OCI-LY7 (cell line): ENCODE measurements around the gene ZNF586. TPM values are rescaled to one million over a fixed set of nuclear protein-coding genes. Genes with fewer than 3 reads are reported as not detected.
"Not testable (repeated sequence)": the region's sequence is repeated elsewhere in the genome, so short reads cannot be mapped to it uniquely, and the experiment has no call there.

Experiments
- BruUV-seq: library from RNA; stranded (reverse); fragments of 400-500 nt; replicated peaks from 2 replicates; lab custom pipeline; 2021; lab: Mats Ljungman, UMichigan
- CTCF ChIA-PET: fragments of 300-600 bp; sonication (Branson Sonifier 250); formaldehyde crosslinking; loops from one replicate; lab custom pipeline; 2022; ENCODE audit warnings: antibody characterized with exemption; ENCODE audit not compliant: unreplicated experiment; lab: Charles Lee
- POLR2A ChIA-PET: fragments of 300-600 bp; sonication (Branson Sonifier 250); formaldehyde crosslinking; loops from one replicate; lab custom pipeline; 2022; ENCODE audit warnings: antibody characterized with exemption; lab: Charles Lee
- DNase-seq: peaks from one replicate; pipeline ENCODE4 v3.0.0-alpha.2; 2015; ENCODE audit warnings: low spot score
- H2AFZ ChIP-seq: fragments of 200-600 bp; sonication (generic), shearing (Covaris generic); 2 replicates; pipeline ENCODE4 v1.6.1; 2014; ENCODE audit warnings: mild to moderate bottlenecking, antibody characterized with exemption, low read length, moderate library complexity
- H3K27ac ChIP-seq: fragments of 200-600 bp; sonication (generic); 2 replicates; pipeline ENCODE4 v1.5.1; 2014; ENCODE audit warnings: mixed run types, low read depth, mild to moderate bottlenecking, moderate library complexity, low read length, inconsistent platforms; ENCODE audit not compliant: poor library complexity, severe bottlenecking
- H3K36me3 ChIP-seq: fragments of 200-600 bp; sonication (generic); 2 replicates; pipeline ENCODE4 v1.6.1; 2014; ENCODE audit warnings: mild to moderate bottlenecking, antibody characterized with exemption, low read length, moderate library complexity, mixed read lengths; ENCODE audit not compliant: insufficient read depth
- H3K4me1 ChIP-seq: fragments of 200-600 bp; sonication (generic); 2 replicates; pipeline ENCODE4 v1.5.1; 2014; ENCODE audit warnings: mild to moderate bottlenecking, low read length; ENCODE audit not compliant: insufficient read depth, poor library complexity, severe bottlenecking
- H3K4me2 ChIP-seq: fragments of 200-600 bp; sonication (generic); 2 replicates; pipeline ENCODE4 v1.6.1; 2014; ENCODE audit warnings: mild to moderate bottlenecking, low read length
- H3K4me3 ChIP-seq: fragments of 200-600 bp; sonication (generic); 2 replicates; pipeline ENCODE4 v1.5.1; 2014; ENCODE audit warnings: mild to moderate bottlenecking, low read depth, low read length; ENCODE audit not compliant: poor library complexity, severe bottlenecking
- H3K79me2 ChIP-seq: fragments of 200-600 bp; sonication (generic); 2 replicates; pipeline ENCODE4 v1.6.1; 2016; ENCODE audit warnings: low read depth, mild to moderate bottlenecking, low read length, moderate library complexity, mixed read lengths; ENCODE audit not compliant: insufficient read depth
- H3K9me2 ChIP-seq: fragments of 200-600 bp; sonication (generic); 2 replicates; pipeline ENCODE4 v1.6.1; 2016; ENCODE audit warnings: mild to moderate bottlenecking, low read length, mixed read lengths; ENCODE audit not compliant: insufficient read depth
- H3K9me3 ChIP-seq: fragments of 200-600 bp; sonication (generic); 2 replicates; pipeline ENCODE4 v1.6.1; 2014; ENCODE audit warnings: mild to moderate bottlenecking, mixed run types, low read length, mixed read lengths
- H4K20me1 ChIP-seq: fragments of 200-600 bp; sonication (generic); 2 replicates; pipeline ENCODE4 v1.6.1; 2014; ENCODE audit warnings: mild to moderate bottlenecking, antibody characterized with exemption, low read length, moderate library complexity, mixed read lengths; ENCODE audit not compliant: insufficient read depth
- CTCF ChIP-seq: fragments of 200-600 bp; sonication (generic); conservative IDR thresholded peaks from 2 replicates; pipeline ENCODE4 v1.5.1; 2014; ENCODE audit warnings: mild to moderate bottlenecking, antibody characterized with exemption, low read length, moderate library complexity, mixed read lengths
- EZH2phosphoT487 ChIP-seq: fragments of 200-600 bp; sonication (generic); IDR thresholded peaks from 2 replicates; pipeline ENCODE4 v1.6.1; 2018; ENCODE audit warnings: low read depth, borderline replicate concordance, mild to moderate bottlenecking, mixed run types, antibody characterized with exemption, low read length, moderate library complexity, mixed read lengths
- intact Hi-C: fragments of 100-400 bp; cut with micrococcal nuclease; formaldehyde crosslinking; loops from one replicate; pipeline ENCODE4 v1.10.0; 2022; ENCODE audit not compliant: unreplicated experiment
- total RNA-seq, 2 experiments: library from RNA; depleted of rRNA in 1 of 2; stranded (reverse); fragments of >200 nt in 1 of 2; shearing (Covaris generic) in 1 of 2; gene quantifications; 2 replicates each; pipeline ENCODE4 v1.2.3, GENCODE V29; 2014 to 2022

Gene ZNF586
- total RNA-seq, 2 experiments from 2014 or later, result 19.7 to 25.2 TPM

DNA sequence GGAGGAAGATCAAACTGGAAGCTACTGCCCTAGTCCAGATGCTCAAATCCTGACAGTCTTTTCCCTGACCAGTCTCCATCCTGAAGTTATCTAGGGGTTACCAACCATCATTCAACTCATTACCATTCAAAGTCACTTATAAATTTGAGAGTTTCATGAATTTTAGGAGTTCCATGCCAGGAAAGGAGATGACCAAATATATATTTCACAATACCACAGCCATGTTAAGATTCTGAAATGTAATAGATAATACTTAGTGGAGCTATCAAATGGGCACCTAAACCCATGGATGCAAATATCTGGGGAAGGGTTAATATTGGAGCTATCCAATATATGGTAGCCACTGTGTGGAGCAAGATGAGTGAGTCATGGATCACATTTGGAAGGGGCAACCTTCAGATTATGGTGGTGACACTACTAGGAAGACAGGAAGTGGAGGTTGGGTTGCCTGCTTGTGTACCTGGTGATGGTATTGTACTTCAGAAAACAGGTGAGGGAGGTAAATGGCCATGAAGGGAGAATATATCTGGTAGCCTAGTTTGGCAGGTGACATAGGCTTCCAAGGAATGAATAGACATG is 18.7 kb downstream of the ZNF586 start:
- Histone ChIP-seq H3K4me1 (no peaks in the 10 kb centered on the region), H3K4me2 (no peak overlapping the region), H2AFZ (no peak overlapping the region), H3K36me3 (peaks cover 63% of the 10 kb centered on the region), H3K9me2 (no peaks in the 10 kb centered on the region), H3K27ac (no peak overlapping the region), H3K79me2 (peaks cover 11% of the 10 kb centered on the region; the same call in 1 of the 2 replicates), H3K9me3 (no peaks in the 10 kb centered on the region), H4K20me1 (no peaks in the 10 kb centered on the region), H3K4me3 (no peak overlapping the region)
- TF ChIP-seq CTCF (no peak), EZH2phosphoT487 (no peak)
- intact Hi-C loops, result no loop called here
- DNase-seq, result no peak
- no TSS peak for BruUV-seq
- ChIA-PET CTCF (no interaction called here), POLR2A (interaction anchor here (0.6 kb wide), 1 partner anchor 187 kb away, joined by 3 read pairs; no protein-coding TSS in a partner anchor)

DNA sequence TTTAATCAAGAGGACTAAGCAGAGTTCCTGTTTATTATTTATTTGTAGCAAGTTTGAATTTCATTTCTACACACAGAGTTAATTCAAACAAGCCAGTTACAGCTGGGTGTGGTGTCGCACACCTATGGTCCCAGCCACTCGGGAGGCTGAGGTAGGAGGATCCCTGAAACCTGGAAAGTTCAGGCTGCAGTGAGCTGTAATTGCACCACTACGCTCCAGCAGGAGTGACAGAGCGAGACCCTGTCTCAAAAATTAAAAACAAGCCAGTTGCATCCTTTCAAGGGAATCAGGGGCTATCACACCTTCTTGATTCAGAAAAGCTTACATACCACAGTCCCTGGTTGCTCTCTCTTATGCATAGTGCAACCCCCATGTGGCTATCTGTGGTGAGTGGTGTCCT is 19.8 kb downstream of the ZNF586 start:
- TF ChIP-seq CTCF (no peak), EZH2phosphoT487 (no peak)
- peaks cover 63% of the 10 kb centered on the region for H3K36me3 ChIP-seq
- intact Hi-C loops, result no loop called here
- no peaks in the 10 kb centered on the region for H4K20me1 ChIP-seq
- H3K27ac ChIP-seq, result no peak overlapping the region
- H3K9me3 ChIP-seq, result no peaks in the 10 kb centered on the region
- no peak overlapping the region for H3K4me3 ChIP-seq
- no peaks in the 10 kb centered on the region for H3K9me2 ChIP-seq
- BruUV-seq, result no TSS peak
- H3K4me2 ChIP-seq, result no peak overlapping the region
- no peak overlapping the region for H2AFZ ChIP-seq
- ChIA-PET POLR2A (no interaction called here), CTCF (no interaction called here)
- peaks cover 2% of the 10 kb centered on the region; the same call in 1 of the 2 replicates for H3K79me2 ChIP-seq
- H3K4me1 ChIP-seq, result no peaks in the 10 kb centered on the region
- no peak for DNase-seq

GRCh38 chr19:57796580-57796979 is 27.1 kb downstream of the ZNF586 start:
- BruUV-seq, H3K9me2 ChIP-seq, H3K4me3 ChIP-seq, intact Hi-C loops, H3K4me2 ChIP-seq, H3K79me2 ChIP-seq, CTCF ChIA-PET, H2AFZ ChIP-seq, DNase-seq, POLR2A ChIA-PET, H3K9me3 ChIP-seq, H3K4me1 ChIP-seq, H3K27ac ChIP-seq, H4K20me1 ChIP-seq: not testable (repeated sequence)
- H3K36me3 ChIP-seq, result peaks cover 31% of the 10 kb centered on the region
